Body of pancreas (tissue), 4 donors: Measurements from ENCODE around the gene TCEANC. TPM values are rescaled to one million over a fixed set of nuclear protein-coding genes. Genes with fewer than 3 reads are reported as not detected.
A peak's percentile ranks its signal among the peaks of the same experiment; 100 is the strongest.
"Not testable (repeated sequence)": the region's sequence is repeated elsewhere in the genome, so short reads cannot be mapped to it uniquely, and the experiment has no call there.

Source experiments
- ATAC-seq: fragments of 150-250 bp; one replicate; pipeline ENCODE4 v1.9.1; 2016
- DNase-seq, 4 donors: peaks; one replicate each; pipeline ENCODE4 v3.0.0-alpha.2; 2019
- H3K27ac ChIP-seq, 4 donors: fragments of 200-600 bp; sonication (generic); 1 replicate in 3 of 4; 2 replicates in 1 of 4; pipeline versions ENCODE4 v1.5.1 to v1.6.1; 2016 to 2019; ENCODE audit warnings: mild to moderate bottlenecking in 1 of 4, mixed read lengths in 1 of 4, moderate library complexity in 1 of 4
- H3K27me3 ChIP-seq, 2 donors: fragments of 200-600 bp; sonication (generic); one replicate each; pipeline ENCODE4 v1.6.0; 2016; ENCODE audit warnings: mild to moderate bottlenecking in 1 of 2
- H3K36me3 ChIP-seq, 2 donors: fragments of 200-600 bp; sonication (generic); replicated peaks in 1 of 2; 2 replicates each; pipeline ENCODE4 v1.5.1; 2016; ENCODE audit warnings: low read depth in 2 of 2; ENCODE audit not compliant: insufficient read depth in 1 of 2
- H3K4me1 ChIP-seq: fragments of 200-600 bp; sonication (generic); one replicate; pipeline ENCODE4 v1.6.0; 2016
- H3K4me3 ChIP-seq, 2 donors: fragments of 200-600 bp; sonication (generic); 1 replicate in 1 of 2; 2 replicates in 1 of 2; pipeline ENCODE4 v1.5.1; 2016 to 2019
- H3K9me3 ChIP-seq, 3 donors: fragments of 200-600 bp; sonication (generic); 1 replicate in 2 of 3; 2 replicates in 1 of 3; pipeline ENCODE4 v1.5.1; 2016
- CTCF ChIP-seq, 7 experiments: fragments of 450-650 bp in 4 of 7; fragments of 200-600 bp in 3 of 7; sonication (generic) in 3 of 7; IDR thresholded peaks; one replicate each; pipeline ENCODE4 v1.5.1; 2016 to 2019; ENCODE audit warnings: antibody characterized with exemption in 7 of 7
- POLR2A ChIP-seq, 3 donors: fragments of 450-650 bp; IDR thresholded peaks; one replicate each; pipeline ENCODE4 v1.6.1; 2016; ENCODE audit warnings: antibody characterized with exemption in 3 of 3, mild to moderate bottlenecking in 2 of 3
- WGBS, 2 donors: methylation state at CpG; one replicate each; pipeline ENCODE4 v1.1.5; 2017; 5-methylcytosine and 5-hydroxymethylcytosine counted together
- intact Hi-C: fragments of 100-400 bp; cut with DNase I; formaldehyde crosslinking; loops from one replicate; pipeline ENCODE4 v1.15.1; 2023
- total RNA-seq, 2 donors: library from RNA; depleted of rRNA; stranded (reverse); fragments of >200 nt; gene quantifications; one replicate each; pipeline ENCODE4 v1.1.0, GENCODE V29; 2016

TCEANC gene
- total RNA-seq, 2 donors from 2014 or later: 3.1 to 5.3 TPM

GRCh38 chrX:13638021-13638420 lies 14.9 kb upstream of the TCEANC start:
- H3K4me3 ChIP-seq: no peak overlapping the region
- H3K27me3 ChIP-seq: no peaks in the 10 kb centered on the region
- no peaks in the 10 kb centered on the region for H3K9me3 ChIP-seq
- DNase-seq (no peak), ATAC-seq (no peak)
- no peaks in the 10 kb centered on the region for H3K36me3 ChIP-seq
- intact Hi-C loops: no loop called here
- TF ChIP-seq POLR2A (IDR thresholded peaks at IDR 0.05) (no peak), CTCF (IDR thresholded peaks at IDR 0.05) (no peak)
- no peak overlapping the region for H3K27ac ChIP-seq
- H3K4me1 ChIP-seq: no peaks in the 10 kb centered on the region
- whole genome bisulfite sequencing, 2 donors: 36 to 100% methylated on average over 1 of the region's 1 CpG

GRCh38 chrX:13638826-13639225 lies 14.1 kb upstream of the TCEANC start:
- no peak overlapping the region for H3K27ac ChIP-seq
- H3K27me3 ChIP-seq: no peaks in the 10 kb centered on the region
- no peaks in the 10 kb centered on the region for H3K36me3 ChIP-seq
- no peak for DNase-seq
- no peak for ATAC-seq
- intact Hi-C loops: no loop called here
- no peak overlapping the region for H3K4me3 ChIP-seq
- TF ChIP-seq CTCF (IDR thresholded peaks at IDR 0.05) (no peak), POLR2A (IDR thresholded peaks at IDR 0.05) (no peak)
- no peaks in the 10 kb centered on the region for H3K4me1 ChIP-seq
- WGBS, 2 donors: 30 to 38% methylated on average over 3 of the region's 3 CpGs
- no peaks in the 10 kb centered on the region for H3K9me3 ChIP-seq

- H3K9me3 ChIP-seq, H3K27ac ChIP-seq, H3K4me1 ChIP-seq, ATAC-seq, H3K36me3 ChIP-seq, H3K4me3 ChIP-seq, DNase-seq, intact Hi-C loops, H3K27me3 ChIP-seq: not testable (repeated sequence)
- WGBS, 2 donors: 68% methylated on average over 2 of the region's 4 CpGs; no CpG with 5 or more reads in 1 of the 2 donors
Observed at GRCh38 chrX:13641684-13642083, 11.3 kb upstream of the TCEANC start.

- TF ChIP-seq POLR2A (IDR thresholded peaks at IDR 0.05) (no peak), CTCF (IDR thresholded peaks at IDR 0.05) (no peak)
- Histone ChIP-seq H3K27ac (no peak overlapping the region), H3K27me3 (no peaks in the 10 kb centered on the region), H3K36me3 (no peaks in the 10 kb centered on the region), H3K4me1 (no peaks in the 10 kb centered on the region), H3K4me3 (no peak overlapping the region), H3K9me3 (no peaks in the 10 kb centered on the region)
- intact Hi-C loops: loop anchor here (5.0 kb wide), 1 partner anchor 138 kb away; no protein-coding TSS in a partner anchor
- ATAC-seq (no peak), DNase-seq (no peak)
- WGBS, 2 donors: 49 to 55% methylated on average over 8 to 9 of the region's 9 CpGs
Observed at GRCh38 chrX:13645464-13646153, 7.3 kb upstream of the TCEANC start.

- peak; percentile 36 to 60 (median 57) for TF ChIP-seq CTCF (IDR thresholded peaks at IDR 0.05)
- no peak for TF ChIP-seq POLR2A (IDR thresholded peaks at IDR 0.05)
- Histone ChIP-seq H3K9me3 (no peaks in the 10 kb centered on the region), H3K4me3 (no peak overlapping the region), H3K36me3 (no peaks in the 10 kb centered on the region), H3K27me3 (no peaks in the 10 kb centered on the region), H3K4me1 (no peaks in the 10 kb centered on the region), H3K27ac (no peak overlapping the region)
- ATAC-seq (peak; percentile 70), DNase-seq (peak; percentile 62 to 80 (median 66))
- intact Hi-C loops: loop anchor here (5.0 kb wide), 1 partner anchor 139 kb away; no protein-coding TSS in a partner anchor
- WGBS, 2 donors: 22 to 23% methylated on average over 3 of the region's 3 CpGs
Observed at GRCh38 chrX:13646154-13646549, 6.8 kb upstream of the TCEANC start.
